Vagina (tissue), 2 donors: ENCODE data around the gene MGAT5.

ENCODE experiments used
- CTCF ChIP-seq, 3 experiments: fragments of 450-650 bp in 2 of 3; fragments of 200-600 bp in 1 of 3; sonication (generic) in 1 of 3; IDR thresholded peaks; one replicate each; pipeline ENCODE4 v1.5.1; 2017 to 2019; ENCODE audit warnings: antibody characterized with exemption in 3 of 3, mild to moderate bottlenecking in 2 of 3, moderate library complexity in 2 of 3
- POLR2A ChIP-seq, 2 donors: fragments of 450-650 bp; IDR thresholded peaks; one replicate each; pipeline ENCODE4 v1.6.1; 2017; ENCODE audit warnings: antibody characterized with exemption in 2 of 2, mild to moderate bottlenecking in 2 of 2, moderate library complexity in 2 of 2

GRCh38 chr2:134320930-134321329 lies 67.1 kb downstream of the MGAT5 start:
- TF ChIP-seq CTCF (IDR thresholded peaks at IDR 0.05) = no peak
- TF ChIP-seq POLR2A (IDR thresholded peaks at IDR 0.05) = no peak
